Neutrophil (primary cell): Measurements from ENCODE around the gene SPOCK2.
A peak's percentile ranks its signal among the peaks of the same experiment; 100 is the strongest.
"Not testable (repeated sequence)": the region's sequence is repeated elsewhere in the genome, so short reads cannot be mapped to it uniquely, and the experiment has no call there.

Source experiments
- H3K27ac ChIP-seq: fragments of 200-600 bp; sonication (generic); 2 replicates; pipeline ENCODE4 v1.5.1; 2016; ENCODE audit warnings: mild to moderate bottlenecking, moderate library complexity
- H3K27me3 ChIP-seq: fragments of 200-600 bp; sonication (generic); 2 replicates; pipeline ENCODE4 v1.6.0; 2016; ENCODE audit warnings: mild to moderate bottlenecking
- H3K36me3 ChIP-seq: fragments of 200-600 bp; sonication (generic); 2 replicates; pipeline ENCODE4 v1.5.1; 2017
- H3K4me1 ChIP-seq, 2 experiments: fragments of 200-600 bp in 1 of 2; sonication (generic) in 1 of 2; 1 replicate in 1 of 2; 2 replicates in 1 of 2; pipeline versions ENCODE4 v1.5.1 to v1.6.1; 2013 to 2016; ENCODE audit warnings: low read depth in 1 of 2, low read length in 1 of 2, mild to moderate bottlenecking in 1 of 2, moderate library complexity in 1 of 2; ENCODE audit not compliant: control insufficient read depth in 1 of 2, insufficient read depth in 1 of 2
- H3K4me3 ChIP-seq, 2 experiments: fragments of 200-600 bp in 1 of 2; sonication (generic) in 1 of 2; 1 replicate in 1 of 2; 2 replicates in 1 of 2; pipeline ENCODE4 v1.5.1; 2013 to 2016; ENCODE audit warnings: low read depth in 1 of 2, low read length in 1 of 2, mild to moderate bottlenecking in 1 of 2, moderate library complexity in 1 of 2
- H3K9me3 ChIP-seq: fragments of 200-600 bp; sonication (generic); 2 replicates; pipeline ENCODE4 v1.5.1; 2016
- CTCF ChIP-seq: fragments of 200-600 bp; sonication (generic); IDR thresholded peaks from 2 replicates; pipeline ENCODE4 v1.5.1; 2016; ENCODE audit warnings: antibody characterized with exemption

Gene SPOCK2

GRCh38 chr10:72087969-72088888 lies at the start of gene SPOCK2:
SPOCK2 (minus strand) TSS chr10:72088551; CDS start chr10:72088328, 223 bp downstream.
- H3K9me3 ChIP-seq, result no peaks in the 10 kb centered on the region
- H3K27me3 ChIP-seq, result peaks cover 65% of the 10 kb centered on the region
- peak within 1 kb of the TSS; percentile 58 to 59 for H3K4me3 ChIP-seq
- TF ChIP-seq CTCF, result no peak
- H3K27ac ChIP-seq, result no peak within 1 kb of the TSS
- no peaks in the 10 kb centered on the region for H3K36me3 ChIP-seq
- peaks cover 19 to 22% of the 10 kb centered on the region in 2 experiments for H3K4me1 ChIP-seq

- H3K27ac ChIP-seq, result no peak overlapping the region
- H3K4me3 ChIP-seq, result no peak overlapping the region
- no peaks in the 10 kb centered on the region for H3K9me3 ChIP-seq
- peaks cover 5 to 6% of the 10 kb centered on the region in 2 experiments for H3K4me1 ChIP-seq
- TF ChIP-seq CTCF, result no peak
- no peaks in the 10 kb centered on the region for H3K27me3 ChIP-seq
- no peaks in the 10 kb centered on the region for H3K36me3 ChIP-seq
Observed at GRCh38 chr10:72137583-72137982, 49.2 kb upstream of the SPOCK2 start.

GRCh38 chr10:72136225-72136624 lies 47.9 kb upstream of the SPOCK2 start:
- H3K9me3 ChIP-seq, H3K4me3 ChIP-seq, H3K36me3 ChIP-seq, H3K27ac ChIP-seq, H3K4me1 ChIP-seq, H3K27me3 ChIP-seq: not testable (repeated sequence)

- no peak for TF ChIP-seq CTCF
- Histone ChIP-seq H3K27me3 (no peaks in the 10 kb centered on the region), H3K9me3 (no peaks in the 10 kb centered on the region), H3K4me1 (peaks cover 5 to 6% of the 10 kb centered on the region in 2 experiments), H3K36me3 (no peaks in the 10 kb centered on the region), H3K4me3 (no peak overlapping the region), H3K27ac (no peak overlapping the region)
Observed at GRCh38 chr10:72134785-72135767, 46.7 kb upstream of the SPOCK2 start.

GRCh38 chr10:72133517-72133916 lies 45.2 kb upstream of the SPOCK2 start:
- Histone ChIP-seq H3K27me3 (no peaks in the 10 kb centered on the region), H3K9me3 (no peaks in the 10 kb centered on the region), H3K4me3 (no peak overlapping the region), H3K27ac (no peak overlapping the region), H3K4me1 (peaks cover 5 to 6% of the 10 kb centered on the region in 2 experiments), H3K36me3 (no peaks in the 10 kb centered on the region)
- TF ChIP-seq CTCF, result no peak
